Fibroblast of skin of scalp (primary cell): Measurements from ENCODE around the gene PCDHGB4. TPM values are rescaled to one million over a fixed set of nuclear protein-coding genes. Genes with fewer than 3 reads are reported as not detected.
"Not testable (repeated sequence)": the region's sequence is repeated elsewhere in the genome, so short reads cannot be mapped to it uniquely, and the experiment has no call there.

Source experiments
- DNase-seq: peaks from one replicate; pipeline ENCODE4 v3.0.0-alpha.2; 2013
- polyA plus RNA-seq, 2 experiments: library from polyadenylated mRNA; unstranded; fragments of 120-200 nt; gene quantifications; one replicate each; pipeline ENCODE4 v1.2.1, GENCODE V29; 2013; ENCODE audit not compliant: insufficient read length in 2 of 2

PCDHGB4 gene
- polyA plus RNA-seq (2013, experiment 1 of 2; ENCODE audit: insufficient read length): 11.0 TPM
- polyA plus RNA-seq (2013, experiment 2 of 2; ENCODE audit: insufficient read length): 10.9 TPM

DNA sequence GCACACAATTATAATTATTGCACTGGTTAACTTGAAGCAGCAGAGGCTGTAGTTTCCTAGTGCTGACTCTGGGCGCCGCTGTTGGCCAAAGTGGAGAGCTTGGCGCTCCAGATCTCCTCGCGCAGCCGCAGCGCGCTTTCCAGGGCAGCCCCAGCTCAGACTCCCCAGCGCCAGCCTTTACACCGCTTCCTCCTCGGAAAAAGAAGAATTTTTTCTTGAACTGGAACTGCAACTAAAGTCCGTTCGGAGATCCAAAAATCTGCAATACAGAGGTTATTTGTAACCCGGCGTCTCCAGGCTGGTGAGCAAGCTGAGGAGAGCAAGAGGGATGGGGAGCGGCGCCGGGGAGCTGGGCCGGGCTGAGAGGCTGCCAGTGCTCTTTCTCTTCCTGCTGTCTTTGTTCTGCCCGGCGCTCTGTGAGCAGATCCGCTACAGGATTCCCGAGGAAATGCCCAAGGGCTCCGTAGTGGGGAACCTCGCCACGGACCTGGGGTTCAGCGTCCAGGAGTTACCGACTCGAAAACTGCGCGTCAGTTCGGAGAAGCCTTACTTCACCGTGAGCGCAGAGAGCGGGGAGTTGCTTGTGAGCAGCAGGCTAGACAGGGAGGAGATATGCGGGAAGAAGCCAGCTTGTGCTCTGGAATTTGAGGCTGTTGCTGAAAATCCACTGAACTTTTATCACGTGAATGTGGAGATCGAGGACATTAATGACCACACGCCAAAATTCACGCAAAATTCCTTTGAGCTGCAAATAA, at the start of gene PCDHGB4:
TSS of gene PCDHGB4 (plus strand) at position 142 of the 755 bp plus-strand sequence. CDS start at position 329, 187 bp downstream.
- peak; percentile 65 for DNase-seq

DNA sequence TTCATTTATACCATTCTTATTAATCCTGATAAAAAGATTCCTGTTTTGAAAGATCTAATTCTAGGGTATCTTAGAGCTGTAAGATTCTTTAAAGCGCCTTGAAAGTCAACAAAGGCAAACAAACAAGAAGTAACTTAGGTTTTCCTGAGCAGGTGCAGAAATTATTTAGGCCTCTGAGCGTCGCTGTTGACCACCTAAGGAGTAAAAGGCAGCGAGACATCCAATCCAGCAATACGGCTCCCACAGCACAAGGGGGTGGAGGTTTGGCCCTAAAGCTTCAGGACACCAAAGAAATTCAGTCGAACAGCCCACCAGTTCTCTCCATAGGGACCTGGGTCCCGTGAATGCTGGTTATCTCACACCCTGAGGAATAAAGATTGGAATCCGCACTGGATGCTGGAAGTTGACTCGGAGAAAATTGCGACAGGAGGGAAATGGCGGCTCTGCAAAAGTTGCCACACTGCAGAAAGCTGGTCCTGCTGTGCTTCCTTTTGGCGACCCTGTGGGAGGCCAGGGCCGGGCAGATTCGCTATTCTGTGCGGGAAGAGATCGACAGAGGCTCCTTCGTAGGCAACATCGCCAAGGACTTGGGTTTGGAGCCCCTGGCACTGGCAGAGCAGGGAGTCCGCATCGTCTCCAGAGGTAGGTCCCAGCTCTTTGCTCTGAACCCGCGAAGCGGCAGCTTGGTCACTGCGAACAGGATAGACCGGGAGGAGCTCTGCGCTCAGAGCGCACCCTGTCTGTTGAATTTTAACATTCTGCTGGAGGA, 48.8 kb upstream of the PCDHGB4 start, which contains the start of gene PCDHGA2:
TSS of gene PCDHGA2 (plus strand) at position 223 of the 769 bp plus-strand sequence.
- peak; percentile 65 for DNase-seq

DNA sequence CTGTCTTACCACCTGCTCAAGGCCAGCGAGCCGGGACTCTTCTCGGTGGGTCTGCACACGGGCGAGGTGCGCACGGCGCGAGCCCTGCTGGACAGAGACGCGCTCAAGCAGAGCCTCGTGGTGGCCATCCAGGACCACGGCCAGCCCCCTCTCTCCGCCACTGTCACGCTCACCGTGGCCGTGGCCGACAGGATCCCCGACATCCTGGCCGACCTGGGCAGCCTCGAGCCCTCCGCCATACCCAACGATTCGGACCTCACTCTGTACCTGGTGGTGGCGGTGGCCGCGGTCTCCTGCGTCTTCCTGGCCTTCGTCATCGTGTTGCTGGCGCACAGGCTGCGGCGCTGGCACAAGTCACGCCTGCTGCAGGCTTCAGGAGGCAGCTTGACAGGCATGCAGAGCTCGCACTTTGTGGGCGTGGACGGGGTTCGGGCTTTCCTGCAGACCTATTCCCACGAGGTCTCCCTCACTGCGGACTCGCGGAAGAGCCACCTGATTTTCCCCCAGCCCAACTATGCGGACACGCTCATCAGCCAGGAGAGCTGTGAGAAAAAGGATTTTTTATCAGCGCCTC, 46.6 kb upstream of the PCDHGB4 start:
- not testable (repeated sequence) for DNase-seq

DNA sequence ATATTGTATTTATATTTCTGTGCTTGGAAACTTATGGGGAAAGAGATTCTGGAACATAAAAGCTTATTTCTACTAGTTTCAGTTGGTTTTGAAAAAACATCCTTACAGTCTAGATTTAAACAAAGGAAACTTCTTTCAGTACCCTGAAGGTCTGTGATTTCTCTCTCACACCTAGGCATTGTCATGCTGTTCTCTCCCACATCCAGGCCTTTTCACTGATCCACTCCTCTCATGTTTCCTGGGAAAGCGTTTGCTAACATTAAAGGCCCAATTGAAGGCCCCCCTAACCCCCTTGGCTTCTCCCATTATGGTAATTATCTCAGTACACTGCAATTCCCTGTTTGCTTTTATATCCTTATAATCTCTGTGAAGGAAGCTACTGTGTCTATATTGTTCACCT, 44.7 kb upstream of the PCDHGB4 start:
- no peak for DNase-seq

DNA sequence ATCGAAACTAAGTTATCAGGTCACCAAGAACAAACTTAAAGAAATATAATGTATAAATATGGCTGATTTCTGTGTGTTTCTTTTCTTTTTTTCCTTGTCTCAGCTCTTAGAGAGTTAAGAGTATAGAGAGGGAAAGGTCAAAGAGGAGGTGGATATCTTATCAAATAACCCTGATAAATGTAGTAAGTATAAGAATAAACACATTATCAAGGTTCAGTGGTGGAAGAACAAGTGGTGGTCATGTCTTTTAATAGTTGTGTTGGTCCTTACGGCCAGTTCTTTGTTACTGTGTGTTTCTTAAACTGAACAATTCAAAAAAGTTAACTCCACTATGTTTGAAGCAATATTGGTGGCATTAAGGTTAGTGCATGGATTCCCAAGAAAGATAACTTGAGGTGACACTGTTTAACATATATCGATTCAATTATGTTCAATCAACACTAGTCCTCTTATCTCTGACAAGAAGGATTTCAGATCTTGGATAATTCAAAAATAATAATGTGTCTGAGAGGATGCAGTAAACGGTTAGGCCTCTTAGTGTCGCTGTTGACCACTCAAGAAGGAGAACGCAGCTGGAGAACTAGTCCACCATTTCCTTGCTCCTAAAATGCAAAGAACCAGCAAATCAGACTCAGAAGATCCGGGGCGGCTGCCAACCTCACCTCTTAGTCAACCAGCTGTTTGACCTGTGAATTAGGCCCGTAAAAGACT, 44.1 kb upstream of the PCDHGB4 start, which contains the start of gene PCDHGA3:
TSS of gene PCDHGA3 (plus strand) at position 588 of the 711 bp plus-strand sequence. CDS start 205 bp downstream, outside the sequence.
- peak; percentile 64 for DNase-seq

DNA sequence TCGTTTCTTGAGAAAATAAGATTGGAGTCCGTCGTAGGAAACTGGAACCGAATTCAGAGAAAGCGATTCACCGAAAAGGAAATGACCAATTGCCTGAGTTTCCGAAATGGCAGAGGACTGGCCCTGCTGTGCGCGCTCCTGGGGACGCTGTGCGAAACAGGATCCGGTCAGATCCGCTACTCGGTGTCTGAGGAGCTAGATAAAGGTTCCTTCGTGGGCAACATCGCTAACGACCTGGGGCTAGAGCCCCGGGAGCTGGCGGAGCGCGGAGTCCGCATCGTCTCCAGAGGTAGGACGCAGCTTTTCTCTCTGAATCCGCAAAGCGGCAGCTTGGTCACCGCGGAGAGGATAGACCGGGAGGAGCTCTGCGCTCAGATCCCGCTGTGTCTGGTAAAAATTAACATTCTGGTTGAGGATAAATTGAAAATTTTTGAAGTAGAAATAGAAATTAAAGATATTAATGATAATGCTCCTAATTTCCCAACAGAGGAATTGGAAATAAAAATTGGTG, 43.5 kb upstream of the PCDHGB4 start:
- no peak for DNase-seq

DNA sequence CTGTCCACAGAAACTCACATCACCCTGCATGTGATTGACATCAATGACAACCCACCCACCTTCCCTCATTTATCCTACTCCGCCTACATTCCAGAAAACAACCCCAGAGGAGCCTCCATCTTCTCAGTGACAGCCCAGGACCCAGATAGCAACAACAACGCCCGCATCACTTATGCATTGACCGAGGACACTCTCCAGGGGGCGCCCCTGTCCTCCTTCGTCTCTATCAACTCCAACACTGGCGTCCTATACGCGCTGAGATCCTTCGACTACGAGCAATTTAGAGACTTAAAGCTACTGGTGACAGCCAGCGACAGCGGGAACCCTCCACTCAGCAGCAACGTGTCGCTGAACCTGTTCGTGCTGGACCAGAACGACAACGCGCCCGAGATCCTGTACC, 42.2 kb upstream of the PCDHGB4 start:
- no peak for DNase-seq

DNA sequence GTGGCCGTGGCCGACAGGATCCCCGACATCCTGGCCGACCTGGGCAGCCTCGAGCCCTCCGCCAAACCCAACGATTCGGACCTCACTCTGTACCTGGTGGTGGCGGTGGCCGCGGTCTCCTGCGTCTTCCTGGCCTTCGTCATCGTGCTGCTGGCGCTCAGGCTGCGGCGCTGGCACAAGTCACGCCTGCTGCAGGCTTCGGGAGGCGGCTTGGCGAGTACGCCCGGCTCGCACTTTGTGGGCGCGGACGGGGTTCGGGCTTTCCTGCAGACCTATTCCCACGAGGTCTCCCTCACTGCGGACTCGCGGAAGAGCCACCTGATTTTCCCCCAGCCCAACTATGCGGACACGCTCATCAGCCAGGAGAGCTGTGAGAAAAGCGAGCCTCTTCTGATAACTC, 41.5 kb upstream of the PCDHGB4 start:
- DNase-seq: not testable (repeated sequence)

DNA sequence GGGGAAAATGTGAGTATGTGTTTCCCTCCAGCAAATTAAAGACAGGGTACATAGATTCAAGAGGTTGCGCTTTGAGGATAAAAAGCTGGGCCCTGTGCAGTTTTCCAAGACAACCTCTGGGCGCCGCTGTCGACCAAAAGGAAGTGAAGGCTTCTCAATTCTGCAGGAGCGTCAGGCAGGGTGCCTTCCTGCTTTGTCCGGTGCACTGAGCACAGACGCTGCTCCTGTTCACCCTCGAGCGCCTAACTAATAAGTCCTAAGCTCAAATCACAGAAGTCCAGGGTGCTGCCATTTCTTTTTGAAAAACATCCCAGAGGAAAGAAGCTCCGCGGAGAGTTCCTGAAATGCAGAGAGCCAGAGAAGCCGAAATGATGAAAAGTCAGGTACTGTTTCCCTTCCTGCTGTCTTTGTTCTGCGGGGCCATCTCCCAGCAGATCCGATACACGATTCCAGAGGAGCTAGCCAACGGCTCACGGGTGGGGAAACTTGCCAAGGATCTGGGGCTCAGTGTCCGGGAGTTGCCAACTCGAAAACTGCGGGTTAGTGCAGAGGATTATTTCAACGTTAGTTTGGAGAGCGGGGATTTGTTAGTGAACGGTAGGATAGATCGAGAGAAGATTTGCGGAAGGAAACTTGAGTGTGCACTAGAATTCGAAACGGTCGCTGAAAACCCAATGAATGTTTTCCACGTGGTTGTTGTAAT, 37.4 kb upstream of the PCDHGB4 start, which contains the start of gene PCDHGB1:
TSS of gene PCDHGB1 (plus strand) at position 183 of the 703 bp plus-strand sequence. CDS start at position 345, 162 bp downstream.
- DNase-seq: peak; percentile 60

DNA sequence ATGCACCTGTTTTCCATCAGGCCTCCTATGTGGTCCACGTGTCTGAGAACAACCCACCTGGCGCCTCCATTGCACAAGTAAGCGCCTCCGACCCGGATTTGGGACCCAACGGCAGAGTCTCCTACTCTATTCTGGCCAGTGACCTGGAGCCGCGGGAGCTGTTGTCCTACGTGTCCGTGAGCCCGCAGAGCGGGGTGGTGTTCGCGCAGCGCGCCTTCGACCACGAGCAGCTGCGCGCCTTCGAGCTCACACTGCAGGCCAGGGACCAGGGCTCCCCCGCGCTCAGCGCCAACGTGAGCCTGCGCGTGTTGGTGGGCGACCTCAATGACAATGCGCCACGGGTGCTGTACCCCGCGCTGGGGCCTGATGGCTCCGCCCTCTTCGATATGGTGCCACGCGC, 35.9 kb upstream of the PCDHGB4 start:
- no peak for DNase-seq

DNA sequence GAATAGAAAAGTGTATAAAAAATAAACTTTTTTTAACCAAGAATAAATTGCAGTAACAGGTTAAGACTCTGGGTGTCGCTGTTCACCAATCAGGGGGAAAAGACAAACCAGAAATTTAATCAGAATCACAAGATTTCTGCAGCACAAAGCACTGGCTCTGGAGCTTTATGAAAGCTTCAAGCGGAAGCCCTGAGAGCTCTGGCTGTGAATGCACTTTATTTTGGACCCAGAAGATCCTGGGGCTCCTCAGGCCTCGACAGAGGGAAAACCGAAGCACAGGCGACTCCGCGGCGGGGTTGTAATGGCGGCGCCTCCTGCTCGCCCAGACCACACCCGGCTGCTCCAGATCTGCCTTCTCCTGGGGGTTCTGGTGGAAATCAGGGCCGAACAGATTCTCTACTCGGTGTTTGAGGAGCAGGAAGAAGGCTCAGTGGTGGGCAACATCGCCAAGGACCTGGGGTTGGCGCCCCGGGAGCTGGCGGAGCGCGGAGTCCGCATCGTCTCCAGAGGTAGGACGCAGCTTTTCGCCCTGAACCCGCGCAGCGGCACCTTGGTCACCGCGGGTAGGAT, 32.5 kb upstream of the PCDHGB4 start, which contains the start of gene PCDHGA4:
TSS of gene PCDHGA4 (plus strand) at position 122 of the 570 bp plus-strand sequence. CDS start at position 209, 87 bp downstream.
- peak; percentile 27 for DNase-seq

DNA sequence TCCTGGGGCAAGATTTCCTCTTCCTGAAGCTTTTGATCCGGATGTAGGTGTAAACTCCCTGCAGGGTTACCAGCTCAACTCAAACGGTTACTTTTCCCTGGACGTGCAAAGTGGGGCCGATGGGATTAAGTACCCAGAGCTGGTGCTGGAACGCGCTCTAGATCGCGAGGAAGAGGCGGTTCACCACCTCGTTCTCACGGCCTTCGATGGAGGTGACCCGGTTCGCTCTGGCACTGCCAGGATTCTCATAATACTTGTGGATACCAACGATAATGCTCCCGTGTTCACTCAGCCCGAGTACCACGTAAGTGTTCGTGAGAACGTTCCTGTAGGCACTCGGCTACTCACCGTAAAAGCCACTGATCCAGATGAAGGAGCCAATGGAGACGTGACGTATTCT, 31.9 kb upstream of the PCDHGB4 start:
- DNase-seq: no peak

DNA sequence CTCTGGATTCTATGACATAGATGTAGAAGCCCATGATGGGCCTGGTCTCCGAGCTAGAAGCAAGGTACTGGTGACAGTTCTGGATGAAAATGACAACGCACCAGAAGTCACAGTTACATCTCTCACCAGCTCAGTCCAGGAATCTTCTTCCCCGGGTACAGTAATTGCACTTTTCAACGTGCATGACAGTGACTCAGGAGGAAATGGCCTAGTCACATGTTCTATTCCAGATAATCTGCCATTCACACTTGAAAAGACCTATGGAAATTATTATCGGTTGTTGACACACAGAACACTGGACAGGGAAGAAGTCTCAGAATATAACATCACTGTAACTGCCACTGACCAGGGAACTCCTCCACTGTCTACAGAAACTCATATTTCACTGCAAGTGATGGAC, 31.4 kb upstream of the PCDHGB4 start:
- DNase-seq: no peak

DNA sequence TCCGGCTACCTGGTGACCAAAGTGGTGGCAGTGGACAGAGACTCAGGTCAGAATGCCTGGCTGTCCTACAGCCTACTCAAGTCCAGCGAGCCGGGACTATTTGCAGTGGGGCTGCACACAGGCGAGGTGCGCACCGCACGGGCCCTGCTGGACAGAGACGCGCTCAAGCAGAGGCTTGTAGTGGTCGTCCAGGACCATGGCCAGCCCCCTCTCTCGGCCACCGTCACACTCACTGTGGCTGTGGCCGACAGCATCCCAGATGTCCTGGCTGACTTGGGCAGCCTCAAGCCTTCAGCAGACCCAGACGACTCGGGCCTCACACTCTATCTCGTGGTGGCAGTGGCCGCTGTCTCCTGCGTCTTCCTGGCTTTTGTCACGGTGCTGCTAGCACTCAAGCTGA, 30.5 kb upstream of the PCDHGB4 start:
- DNase-seq: no peak

DNA sequence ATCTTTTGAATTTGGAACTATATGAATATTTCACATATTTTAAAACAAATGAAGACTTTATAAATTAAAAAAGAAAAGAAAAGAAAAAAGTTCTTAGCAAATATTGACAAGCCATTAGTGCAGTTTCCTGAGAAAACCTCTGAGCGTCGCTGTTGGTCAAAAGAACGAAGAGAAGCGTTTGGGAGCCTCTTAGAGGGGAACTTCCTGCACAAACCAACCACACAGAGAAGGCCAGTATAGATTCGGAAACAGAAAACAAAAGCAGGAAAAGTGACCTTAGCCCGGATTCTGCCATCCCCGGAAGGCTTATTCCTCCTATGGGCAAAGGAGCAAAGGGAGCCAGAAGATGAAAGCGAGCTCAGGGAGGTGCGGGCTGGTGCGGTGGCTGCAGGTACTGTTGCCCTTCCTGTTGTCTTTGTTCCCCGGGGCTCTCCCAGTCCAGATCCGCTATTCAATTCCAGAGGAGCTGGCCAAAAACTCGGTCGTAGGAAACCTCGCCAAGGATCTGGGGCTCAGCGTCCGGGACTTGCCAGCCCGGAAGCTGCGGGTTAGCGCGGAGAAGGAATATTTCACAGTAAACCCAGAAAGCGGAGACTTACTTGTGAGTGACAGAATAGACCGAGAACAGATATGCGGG, 27.6 kb upstream of the PCDHGB4 start, which contains the start of gene PCDHGB2:
TSS of gene PCDHGB2 (plus strand) at position 205 of the 637 bp plus-strand sequence. CDS start at position 347, 142 bp downstream.
- DNase-seq: peak; percentile 43

DNA sequence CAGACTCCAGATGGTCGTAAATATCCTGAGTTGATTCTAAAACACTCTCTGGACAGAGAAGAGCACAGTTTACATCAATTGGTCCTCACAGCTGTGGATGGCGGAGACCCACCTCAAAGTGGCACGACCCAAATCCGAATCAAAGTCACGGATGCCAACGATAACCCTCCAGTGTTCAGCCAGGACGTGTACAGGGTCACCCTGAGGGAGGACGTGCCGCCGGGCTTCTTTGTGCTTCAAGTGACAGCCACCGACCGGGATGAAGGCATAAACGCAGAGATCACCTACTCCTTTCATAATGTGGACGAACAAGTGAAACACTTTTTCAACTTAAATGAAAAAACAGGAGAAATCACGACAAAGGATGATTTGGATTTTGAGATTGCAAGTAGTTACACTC, 26.8 kb upstream of the PCDHGB4 start:
- DNase-seq: no peak

DNA sequence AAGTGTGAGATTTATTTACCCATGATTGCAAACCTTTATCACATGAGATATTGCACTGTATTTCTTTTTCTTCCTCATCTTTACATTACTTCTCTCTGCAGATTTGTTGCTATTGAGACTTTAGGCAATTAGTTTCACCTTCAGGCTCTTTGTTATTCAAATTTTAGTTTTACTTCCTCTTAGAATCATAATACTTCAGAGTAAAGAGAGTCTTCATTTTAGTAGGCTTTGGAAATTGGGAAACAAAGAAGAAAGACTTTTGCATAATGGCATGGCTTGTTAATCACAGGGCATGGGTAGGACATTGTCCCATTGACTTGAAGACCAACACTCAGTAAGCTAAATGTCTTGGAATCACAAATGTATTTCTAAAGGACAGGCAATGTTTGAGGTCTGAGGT, 24.8 kb upstream of the PCDHGB4 start:
- no peak for DNase-seq

DNA sequence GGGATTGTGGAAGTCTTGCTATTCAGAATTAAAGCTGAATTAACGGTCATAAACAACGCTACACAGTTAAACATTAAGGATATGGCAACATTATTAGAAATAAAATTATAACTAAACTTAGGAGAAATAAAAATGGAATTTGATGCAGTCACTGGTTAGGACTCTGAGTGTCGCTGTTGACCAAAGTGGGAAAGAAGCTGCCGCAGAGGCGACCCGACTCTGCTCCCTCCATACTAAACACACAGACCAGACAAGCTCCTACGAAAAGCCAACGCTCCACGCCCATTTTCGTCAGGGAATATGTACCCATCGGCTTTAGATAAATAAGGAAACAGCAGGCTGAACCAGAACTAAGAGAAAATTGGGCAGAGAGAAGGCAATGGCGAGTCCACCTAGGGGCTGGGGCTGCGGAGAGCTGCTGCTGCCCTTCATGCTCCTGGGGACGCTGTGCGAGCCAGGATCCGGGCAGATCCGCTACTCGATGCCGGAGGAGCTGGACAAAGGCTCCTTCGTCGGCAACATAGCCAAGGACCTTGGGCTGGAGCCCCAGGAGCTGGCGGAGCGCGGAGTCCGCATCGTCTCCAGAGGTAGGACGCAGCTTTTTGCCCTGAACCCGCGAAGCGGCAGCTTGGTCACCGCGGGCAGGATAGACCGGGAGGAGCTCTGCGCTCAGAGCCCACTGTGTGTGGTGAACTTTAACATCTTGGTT, 23.4 kb upstream of the PCDHGB4 start, which contains the start of gene PCDHGA5:
TSS of gene PCDHGA5 (plus strand) at position 211 of the 709 bp plus-strand sequence. CDS start at position 380, 169 bp downstream.
- DNase-seq: peak; percentile 47
